Fibroblast of skin of right quadriceps (primary cell): ENCODE data around the gene TENM4.

ENCODE experiments used
- DNase-seq: peaks from one replicate; pipeline ENCODE4 v3.0.0-alpha.2; 2013

TENM4 gene

DNA sequence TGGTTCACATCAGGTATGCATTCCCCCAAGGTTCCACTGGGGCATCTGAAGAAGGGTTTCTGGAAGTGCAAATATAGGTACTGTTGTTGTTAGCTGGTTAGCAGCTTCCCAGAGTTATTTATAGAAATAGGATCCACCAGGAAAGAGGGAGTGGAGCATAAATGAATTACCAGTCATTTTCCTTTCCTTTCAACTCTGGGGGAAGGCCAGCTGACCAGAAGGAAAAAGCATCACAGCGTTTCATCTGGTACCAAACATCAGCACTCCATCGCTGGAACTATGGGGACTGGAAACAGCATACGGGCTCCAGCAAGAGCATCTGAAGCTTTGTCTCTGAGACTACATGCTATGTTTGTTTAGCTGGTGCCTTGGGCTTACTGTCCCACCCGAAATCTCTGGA is 487.9 kb downstream of the TENM4 start:
- peak; percentile 7 for DNase-seq

DNA sequence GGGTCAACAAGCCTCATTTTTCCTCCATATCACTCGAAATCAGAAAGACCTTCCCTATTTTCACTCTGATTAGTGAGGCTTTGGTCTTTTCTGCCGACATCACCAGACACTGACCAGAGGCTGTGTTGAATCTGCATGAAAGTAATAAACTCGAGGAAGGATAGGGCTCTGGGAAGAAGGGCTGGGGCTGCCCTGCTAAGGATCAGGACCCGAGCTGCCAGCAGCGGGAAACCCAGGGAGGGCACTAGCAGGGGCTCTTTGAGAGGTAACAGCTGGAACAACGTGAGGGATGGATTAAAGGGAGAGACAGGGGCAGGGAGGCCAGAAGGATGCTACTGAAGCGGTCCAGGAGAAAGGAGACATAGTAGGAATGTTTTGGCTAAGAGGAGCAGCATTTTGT is 488.7 kb downstream of the TENM4 start:
- DNase-seq, result no peak

DNA sequence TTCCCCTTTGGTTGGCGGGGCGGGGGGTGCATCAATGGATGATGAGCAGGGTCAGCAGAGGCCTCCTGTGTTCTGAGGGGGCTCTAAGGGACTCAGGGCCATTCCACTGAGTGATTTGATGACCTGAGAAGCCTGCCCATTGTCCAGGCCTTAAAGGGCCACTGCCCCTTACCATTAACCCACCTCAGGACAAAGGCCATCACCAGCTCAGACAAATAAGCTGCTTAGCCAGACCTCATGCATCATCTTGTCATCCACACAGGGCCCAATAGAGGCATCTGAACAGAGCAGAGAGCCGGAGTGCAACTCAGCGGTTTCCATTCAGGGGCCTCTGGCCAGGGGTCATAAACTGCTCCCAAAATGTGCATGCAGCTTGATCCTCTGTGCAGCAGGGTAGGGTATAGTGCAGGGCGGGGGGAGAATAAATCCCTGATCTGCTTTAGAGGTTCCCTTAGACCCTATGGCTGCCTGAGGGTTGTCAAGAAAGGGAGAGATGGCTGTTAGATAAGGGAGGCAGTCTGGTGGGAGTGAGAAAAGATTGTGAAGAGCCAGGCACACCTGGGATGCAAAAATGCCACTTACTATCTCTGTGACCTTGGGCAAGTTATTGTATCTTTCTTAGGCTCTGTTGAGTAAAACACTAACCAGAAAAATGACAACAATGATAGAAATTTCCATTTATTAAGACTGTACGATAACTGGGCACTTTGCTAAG is 490.7 kb downstream of the TENM4 start:
- no peak for DNase-seq

DNA sequence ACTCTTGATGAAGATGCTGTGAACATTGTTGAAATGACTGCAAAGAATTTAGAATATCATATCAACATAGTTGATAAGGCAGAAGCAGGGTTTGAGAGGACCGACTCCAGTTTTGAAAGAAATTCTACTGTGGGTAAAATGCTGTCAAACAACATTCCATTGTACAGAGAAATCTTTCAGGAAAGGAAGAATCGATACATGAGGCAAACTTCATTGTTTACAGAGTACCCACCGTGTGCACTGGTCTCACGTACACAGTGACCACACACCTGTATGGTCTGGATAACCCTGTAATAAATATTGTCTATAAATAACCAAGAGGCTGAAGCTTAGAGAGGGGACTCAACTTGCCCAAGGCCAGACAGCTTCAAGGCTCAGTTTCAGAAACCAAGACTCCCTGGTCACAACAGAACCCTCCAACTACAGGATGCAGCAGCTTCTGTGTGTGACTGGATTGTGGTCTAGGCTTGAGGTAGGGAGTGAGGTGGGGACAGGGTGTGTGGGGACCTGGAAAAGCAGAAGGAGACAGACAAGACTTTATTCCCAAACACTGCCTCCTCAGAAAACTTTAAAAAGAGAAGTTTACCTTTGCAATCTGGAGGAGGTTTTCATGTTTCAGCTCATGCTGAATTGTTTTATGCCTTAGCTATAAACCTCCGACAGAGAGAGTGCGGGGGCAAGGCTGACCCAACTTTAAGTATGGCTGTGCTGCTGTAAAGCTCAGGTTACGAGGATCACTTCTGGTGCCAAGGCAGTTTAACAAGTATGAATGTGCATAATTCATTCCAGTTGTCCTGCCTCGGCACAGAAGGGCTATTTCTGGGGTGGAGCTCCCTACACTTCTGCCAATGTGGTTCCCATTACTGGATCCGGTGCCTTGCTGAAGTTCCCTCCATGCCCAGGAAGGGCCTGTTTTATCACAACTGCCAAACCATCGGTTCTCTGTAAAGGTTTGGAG is 493.6 kb downstream of the TENM4 start:
- DNase-seq, result peak; percentile 67

DNA sequence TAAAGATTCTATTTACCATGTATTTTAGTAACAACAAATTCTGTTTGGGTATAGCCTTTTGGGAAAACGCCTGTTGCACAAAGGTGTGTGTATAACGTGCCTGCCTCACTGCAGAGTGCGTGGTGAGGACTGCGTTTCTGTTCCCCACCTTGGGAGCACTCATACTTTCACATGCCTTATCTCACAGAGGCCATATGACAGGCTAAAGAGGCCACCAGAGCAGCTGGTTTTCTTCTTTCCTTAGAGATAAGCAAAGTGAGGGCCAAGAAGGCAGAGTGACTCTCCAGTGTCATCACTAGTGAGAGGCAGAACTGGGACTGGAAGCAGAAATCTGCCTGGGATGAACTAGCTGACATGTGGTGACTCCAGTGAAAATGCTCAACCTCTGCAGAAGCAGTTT is 497.0 kb downstream of the TENM4 start:
- no peak for DNase-seq

DNA sequence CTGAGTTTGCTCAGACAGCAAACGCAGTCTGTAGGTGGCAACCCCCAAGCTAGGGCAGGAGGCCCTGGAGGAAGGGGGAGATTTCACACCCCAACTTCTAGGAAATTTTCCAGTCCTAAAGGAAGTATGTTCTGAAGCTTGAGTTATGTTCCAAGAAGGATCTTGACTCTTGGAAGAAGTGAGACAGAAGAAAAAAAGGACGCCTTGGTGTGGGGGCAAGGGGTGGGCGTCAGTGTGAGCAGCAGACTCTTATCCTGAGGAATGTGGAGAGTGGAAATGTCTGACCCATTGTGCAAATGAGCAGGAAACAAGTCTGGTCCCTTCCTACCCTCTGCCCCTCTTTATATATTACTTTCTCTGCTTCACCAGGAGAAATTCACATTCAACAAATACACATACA is 497.7 kb downstream of the TENM4 start:
- no peak for DNase-seq

DNA sequence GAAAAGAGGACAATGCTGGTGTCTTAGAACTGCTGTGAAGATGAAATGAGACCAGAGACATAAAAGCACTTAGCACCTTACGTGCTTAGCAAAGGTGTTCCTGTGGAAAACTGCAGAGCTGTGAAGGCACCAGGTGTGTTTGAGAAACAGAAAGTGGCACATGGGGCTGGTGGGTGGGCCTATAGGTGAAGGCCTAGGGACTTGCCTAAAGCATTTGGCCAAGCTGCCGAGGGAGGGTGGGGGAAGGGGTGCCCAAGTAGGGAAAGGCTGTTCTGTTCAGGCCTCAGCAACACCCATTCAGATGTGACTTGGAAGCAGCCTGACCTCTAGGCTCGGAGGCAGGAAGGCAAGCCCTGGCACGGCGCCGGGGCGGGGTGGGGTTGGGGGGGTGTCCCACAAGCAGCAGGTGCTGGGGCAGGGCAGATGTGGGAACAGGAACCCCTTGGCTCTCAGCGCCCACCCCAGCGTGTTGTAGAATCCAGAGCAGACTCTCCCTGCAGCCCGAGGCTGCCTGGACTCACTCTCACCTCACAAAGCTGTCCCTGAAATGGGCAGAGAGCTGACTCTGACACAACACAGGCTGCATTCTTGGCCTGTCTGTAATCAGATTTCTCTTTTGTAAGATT is 499.5 kb downstream of the TENM4 start:
- no peak for DNase-seq

DNA sequence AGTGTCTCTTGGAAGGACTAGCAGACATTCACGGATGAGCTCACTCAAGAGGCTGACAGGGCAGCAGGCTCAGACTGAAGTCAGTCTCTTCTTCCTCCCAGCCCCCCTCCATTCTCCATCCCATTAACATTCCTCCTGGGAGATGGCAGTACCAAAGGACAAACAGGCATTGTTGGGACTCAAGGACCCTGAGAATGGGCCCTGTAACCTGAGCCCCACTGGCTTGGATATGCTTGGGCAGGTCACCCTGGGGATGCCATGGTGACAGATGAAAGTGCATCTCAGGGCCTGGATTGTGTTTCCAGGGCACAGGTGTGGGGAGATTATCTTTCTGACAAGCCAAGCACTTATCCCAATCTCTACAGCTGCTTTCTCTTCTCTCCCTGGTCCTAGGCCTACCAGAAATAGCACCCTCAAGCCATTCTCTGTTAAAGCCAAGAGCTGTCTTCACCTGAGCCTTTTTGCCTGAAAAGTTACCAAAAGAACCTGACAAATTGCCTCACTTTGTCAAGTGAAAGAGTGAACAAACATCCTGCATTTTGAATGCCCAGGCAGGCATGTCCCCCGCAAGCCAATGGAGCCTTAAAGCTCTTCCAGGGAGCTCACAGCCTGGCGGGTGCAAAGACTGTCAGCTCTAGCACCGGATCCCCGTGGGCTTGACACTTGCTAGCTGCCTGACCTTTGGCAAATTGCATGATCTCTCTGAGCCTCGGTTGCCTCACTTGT is 500.2 kb downstream of the TENM4 start:
- no peak for DNase-seq

DNA sequence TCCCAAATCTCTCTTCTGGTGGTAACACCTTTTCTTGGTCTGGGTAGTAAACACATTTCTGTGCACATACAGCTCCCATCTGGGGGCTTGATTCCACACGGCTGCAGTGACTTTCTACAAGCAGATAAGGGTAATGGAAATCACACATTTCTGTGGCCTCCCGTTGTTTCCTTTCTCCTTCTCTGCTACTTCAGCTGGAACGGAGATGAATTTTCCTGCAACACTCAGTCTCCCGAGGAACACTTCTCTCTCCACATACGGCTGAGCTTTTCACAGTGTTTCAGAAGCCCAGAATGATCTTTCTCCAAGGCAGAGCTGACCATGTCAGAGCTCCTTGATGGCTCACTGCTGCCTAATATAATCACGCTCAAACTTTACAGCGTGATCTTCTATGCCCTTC is 501.9 kb downstream of the TENM4 start:
- DNase-seq, result no peak

DNA sequence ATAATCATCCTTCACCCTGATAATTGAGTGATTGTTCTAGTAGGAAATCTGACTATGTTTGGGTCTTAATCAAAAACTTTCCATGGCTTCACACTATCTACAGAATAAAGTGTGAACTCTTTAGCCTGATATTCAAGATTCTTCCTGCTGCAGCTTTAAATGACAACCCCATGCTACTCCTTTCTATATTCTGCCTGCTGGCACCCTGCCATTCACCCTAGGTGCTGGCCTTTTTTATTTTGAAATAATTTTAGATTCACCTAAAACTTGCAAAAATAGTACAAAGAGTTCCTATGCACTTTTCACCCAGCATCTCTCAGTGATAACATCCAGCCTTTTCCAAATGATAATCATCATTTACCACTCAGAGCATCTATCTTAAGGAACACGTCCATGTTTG is 502.8 kb downstream of the TENM4 start:
- no peak for DNase-seq

DNA sequence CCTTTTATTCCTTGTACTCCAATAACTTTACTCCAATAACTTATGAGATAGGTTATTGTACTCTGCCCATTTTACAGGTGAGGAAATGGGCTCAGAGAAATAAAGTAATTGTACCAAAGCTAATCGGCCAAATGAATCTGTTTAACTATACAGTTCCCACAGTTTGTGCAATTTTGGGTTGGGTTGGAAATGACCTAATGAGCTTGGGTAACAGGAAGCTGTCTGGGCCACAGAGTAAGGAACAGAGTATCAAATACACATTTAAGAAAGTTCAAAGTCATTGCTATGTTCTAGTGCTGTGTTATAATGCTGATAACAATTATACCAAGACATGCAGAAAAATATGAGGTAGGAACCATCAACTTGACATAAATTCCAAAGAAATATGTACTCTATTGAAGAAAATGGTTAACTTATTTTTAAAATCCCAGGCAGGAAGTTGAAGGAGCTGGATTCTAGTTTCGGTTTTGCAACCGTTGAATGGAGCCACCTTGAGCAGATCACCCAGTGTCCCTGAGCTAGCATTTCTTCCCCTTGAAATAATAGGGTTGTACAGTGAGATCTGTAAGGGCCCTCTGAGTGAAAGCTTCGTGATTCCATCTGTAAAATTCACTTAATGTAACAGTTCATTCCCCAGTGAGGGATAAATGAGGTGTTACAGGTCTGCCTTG is 505.3 kb downstream of the TENM4 start:
- no peak for DNase-seq

DNA sequence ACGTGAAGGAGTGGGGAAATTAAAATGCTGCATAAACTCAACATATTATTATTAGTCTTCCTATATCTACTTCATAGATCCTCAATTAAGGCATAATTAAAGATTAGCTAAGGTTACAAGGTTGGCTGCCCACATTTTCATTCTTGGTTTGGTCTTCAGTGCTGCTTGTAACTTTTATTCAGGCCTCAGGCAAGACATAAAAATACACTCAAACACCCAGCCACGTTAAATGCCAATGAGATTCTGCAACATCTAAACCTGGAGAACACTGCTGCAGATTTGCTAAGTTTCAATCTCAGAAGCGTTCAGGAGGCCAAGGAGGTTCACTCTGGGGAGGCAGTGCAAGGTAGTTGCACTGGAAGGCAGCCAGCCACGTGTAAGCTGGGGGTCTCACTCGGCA is 507.5 kb downstream of the TENM4 start:
- no peak for DNase-seq

DNA sequence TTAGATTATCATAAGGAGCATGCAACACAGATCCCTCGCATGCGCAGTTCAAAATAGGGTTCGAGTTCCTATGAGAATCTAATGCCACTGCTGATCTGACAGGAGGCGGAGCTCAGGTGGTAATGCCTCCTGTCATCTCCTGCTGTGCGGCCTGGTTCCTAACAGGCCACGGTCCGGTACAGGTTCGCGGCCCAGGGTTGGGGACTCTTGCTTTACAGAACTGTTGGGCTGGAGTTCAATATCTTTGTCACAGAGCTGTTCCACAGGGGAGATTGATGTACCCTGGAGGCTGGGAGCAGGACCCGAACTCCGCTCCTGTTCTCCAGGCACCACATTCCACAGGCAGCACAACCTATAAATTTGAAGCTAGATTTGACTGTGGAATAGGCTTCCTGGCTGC is 508.1 kb downstream of the TENM4 start:
- no peak for DNase-seq

DNA sequence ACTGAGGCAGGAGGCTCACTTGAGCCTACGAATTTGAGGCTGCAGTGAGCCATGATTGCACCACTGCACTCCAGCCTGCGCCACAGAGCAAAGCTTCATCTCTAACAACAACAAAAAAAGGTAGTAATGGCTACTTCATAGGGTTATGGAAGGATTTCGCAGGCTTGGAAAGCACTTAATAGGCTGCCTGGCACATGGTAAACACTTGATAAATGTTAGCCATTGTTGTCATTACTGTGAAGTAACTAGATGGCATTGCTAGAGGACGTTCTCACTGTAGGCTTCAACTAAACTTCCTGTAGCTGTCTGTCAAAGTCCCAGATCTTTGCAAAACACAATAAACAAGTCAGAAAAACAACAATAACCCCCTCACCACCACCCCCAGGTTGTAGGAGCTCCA is 508.9 kb downstream of the TENM4 start:
- DNase-seq, result no peak

DNA sequence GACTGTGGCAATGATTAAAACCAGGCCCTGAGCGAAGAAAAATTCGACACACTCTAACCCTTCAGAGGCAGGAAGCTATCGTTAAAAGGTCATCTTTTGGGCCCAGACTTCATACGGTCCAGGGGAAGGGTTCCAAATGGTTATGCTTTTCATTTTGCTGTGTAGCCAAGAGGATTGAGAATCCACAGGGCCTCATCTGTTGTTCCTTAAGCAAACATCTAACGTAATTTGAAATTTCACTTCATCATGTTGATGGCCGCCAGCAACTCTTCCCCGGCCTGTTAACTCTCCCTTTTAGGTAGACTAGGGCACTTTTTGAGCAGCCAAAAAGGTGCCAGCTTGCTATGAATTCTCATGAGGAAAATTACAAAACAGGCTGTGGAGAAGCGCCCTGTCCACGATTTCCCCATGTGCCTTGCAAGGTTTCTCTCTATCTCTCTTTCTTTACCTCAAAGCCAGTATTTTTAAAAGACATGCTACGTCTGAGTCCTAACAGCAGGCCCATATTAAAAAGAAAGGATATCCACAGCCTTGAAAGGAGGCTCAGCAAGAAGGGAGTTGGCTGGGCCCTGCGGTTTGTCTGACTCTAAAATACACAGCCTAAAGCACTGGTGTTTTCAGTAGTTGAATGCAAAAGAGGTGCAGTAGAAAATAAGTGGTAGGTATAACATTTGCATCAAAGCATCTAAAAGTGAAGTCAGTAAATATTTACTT is 509.9 kb downstream of the TENM4 start:
- DNase-seq, result no peak

DNA sequence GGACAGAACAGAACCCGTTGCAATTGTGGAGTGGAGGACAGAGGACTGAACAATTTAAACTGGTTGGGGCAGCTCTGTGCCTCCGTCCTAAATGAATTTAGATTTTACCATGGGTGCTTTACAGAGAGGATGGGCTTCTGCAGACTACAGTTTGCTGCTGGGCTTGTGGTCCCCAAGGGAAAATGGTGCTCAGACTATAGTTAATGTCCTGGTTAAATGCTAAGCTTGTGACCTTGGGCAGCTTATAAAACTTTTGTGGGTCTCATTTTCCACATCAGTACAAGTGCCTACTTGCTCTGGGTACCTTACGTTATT is 511.0 kb downstream of the TENM4 start:
- no peak for DNase-seq

DNA sequence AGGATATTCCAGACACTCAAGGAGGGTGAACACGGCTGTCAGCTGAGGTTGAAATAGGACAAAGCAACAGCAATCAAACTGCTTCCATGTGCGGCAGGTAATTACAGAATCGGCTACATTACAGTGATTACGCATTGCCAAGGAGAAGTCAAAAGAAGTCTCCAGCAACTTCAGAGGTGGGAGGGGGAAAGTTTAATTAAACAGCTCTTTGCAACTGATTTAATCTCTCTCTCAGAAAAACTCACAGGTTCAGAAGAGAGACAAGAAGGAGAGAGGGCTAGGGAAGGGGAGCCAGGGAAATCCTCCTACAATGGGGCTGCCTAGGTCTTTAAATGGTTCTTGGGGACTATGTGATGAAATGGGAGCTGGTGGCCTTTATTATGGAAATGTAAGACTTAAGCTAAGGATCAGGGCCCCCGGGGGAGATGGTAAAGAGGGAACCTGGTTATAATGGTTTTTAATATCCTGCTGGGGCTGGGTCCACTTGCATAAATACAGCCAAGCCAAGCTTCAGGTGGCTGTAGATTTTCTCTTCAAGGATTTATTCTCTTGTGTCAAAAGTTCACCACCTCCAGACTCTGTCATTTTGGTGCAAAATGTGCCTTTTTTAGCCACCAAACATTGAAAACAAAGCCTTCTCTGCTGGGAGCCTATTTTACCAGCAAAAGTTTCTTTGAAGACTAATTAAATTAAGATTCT is 511.5 kb downstream of the TENM4 start:
- DNase-seq, result no peak

DNA sequence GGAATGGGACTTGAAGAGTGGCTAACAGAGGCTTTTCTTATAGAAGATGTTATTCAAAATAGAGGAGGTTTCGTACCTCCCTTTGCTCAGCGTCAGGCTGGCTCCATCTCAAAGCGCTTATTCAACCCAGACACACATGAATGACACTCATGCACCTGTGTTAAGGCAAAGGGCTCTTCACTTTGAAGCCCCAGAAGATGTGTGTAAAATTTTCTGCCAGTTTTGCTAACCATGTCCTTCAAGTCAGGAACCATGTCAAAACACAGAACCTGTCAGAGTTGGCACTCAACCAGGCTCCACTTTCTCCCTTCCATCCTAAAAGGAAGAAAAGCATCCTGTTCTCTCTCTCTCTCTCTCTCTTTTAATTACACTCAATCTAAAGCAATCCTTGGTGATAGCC is 513.3 kb downstream of the TENM4 start:
- no peak for DNase-seq

DNA sequence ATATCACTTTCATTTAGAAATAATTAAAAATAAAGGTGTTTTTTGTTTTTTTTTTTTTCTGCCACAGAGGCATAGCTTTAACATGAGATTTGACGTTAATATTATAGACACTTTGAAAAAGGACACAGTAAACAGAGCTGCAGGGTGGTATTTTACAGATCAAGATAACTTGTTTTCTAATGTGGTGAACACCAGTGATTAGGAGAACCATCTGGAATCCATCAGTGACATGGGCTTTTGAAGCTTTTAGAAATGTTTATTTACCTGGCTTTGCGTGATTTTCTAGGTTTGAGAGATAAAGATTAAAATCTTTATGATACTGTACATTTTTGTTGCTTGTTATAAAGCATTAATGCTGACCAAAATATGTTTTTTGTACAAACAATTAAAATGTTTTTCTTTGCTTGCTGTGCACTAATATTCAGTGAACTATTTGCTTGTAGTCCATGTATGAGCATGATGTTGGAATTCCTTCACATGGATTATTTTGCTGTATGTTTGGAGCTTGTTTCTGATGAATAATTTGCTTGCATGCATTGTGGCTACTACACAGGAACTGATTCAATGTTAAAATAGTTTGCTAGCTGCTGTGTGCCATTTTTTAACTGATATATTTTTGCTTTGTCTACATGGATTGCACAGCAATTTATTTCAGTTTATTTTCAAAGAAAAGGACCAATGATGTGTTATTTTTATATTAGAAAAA is 514.0 kb downstream of the TENM4 start:
- peak; percentile 32 for DNase-seq

DNA sequence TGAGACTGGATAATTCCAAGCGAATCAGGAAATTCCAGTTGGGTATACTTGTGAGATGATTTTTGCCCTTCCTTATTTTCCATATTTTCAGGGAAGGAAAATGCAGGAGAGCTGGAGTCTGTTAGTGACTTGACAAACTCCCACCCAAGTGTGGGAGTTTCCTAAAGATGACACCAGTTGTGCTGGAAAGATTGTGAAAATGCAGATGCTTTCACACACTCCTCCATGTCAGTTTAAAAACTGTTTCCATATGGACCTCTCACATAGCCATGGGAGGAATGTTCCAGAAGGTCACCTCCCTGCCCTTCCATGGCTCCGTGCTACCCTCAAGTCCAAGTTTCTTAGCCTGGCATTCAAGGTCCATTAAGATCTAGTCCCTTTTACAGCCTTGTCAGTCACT is 515.4 kb downstream of the TENM4 start:
- no peak for DNase-seq
